HEK293 (cell line): ENCODE data around the gene RHOBTB3.

Experiments used
- GLI2 ChIP-seq: fragments of 450-650 bp; formaldehyde crosslinking; IDR thresholded peaks from 2 replicates; pipeline ENCODE4; 2017; ENCODE audit warnings: missing biosample characterization, missing genetic modification characterization, low read depth, borderline replicate concordance
- HIC1 ChIP-seq: fragments of 450-650 bp; formaldehyde crosslinking; IDR thresholded peaks from 2 replicates; pipeline ENCODE4 v1.5.1; 2016; ENCODE audit warnings: missing biosample characterization, missing genetic modification characterization
- KLF1 ChIP-seq: fragments of 450-650 bp; formaldehyde crosslinking; IDR thresholded peaks from 2 replicates; pipeline ENCODE4 v1.5.1; 2016; ENCODE audit warnings: missing biosample characterization, missing genetic modification characterization
- KLF10 ChIP-seq: fragments of 450-650 bp; IDR thresholded peaks from 2 replicates; pipeline ENCODE4 v1.5.1; 2018; ENCODE audit warnings: missing biosample characterization, mild to moderate bottlenecking, missing genetic modification characterization
- SP2 ChIP-seq: fragments of 450-650 bp; formaldehyde crosslinking; IDR thresholded peaks from 2 replicates; pipeline ENCODE4 v1.5.1; 2016; ENCODE audit warnings: missing biosample characterization, missing genetic modification characterization
- ZBTB20 ChIP-seq: fragments of 450-650 bp; formaldehyde crosslinking; IDR thresholded peaks from 2 replicates; pipeline ENCODE4 v1.5.1; 2016; ENCODE audit warnings: missing biosample characterization, missing genetic modification characterization
- ZBTB48 ChIP-seq: fragments of 450-650 bp; formaldehyde crosslinking; IDR thresholded peaks from 2 replicates; pipeline ENCODE4 v1.5.1; 2016; ENCODE audit warnings: missing biosample characterization, missing genetic modification characterization
- ZBTB7A ChIP-seq: fragments of 450-650 bp; formaldehyde crosslinking; IDR thresholded peaks from 2 replicates; pipeline ENCODE4 v1.5.1; 2016; ENCODE audit warnings: low read depth, missing biosample characterization, missing genetic modification characterization
- ZNF174 ChIP-seq: fragments of 450-650 bp; formaldehyde crosslinking; IDR thresholded peaks from 2 replicates; pipeline ENCODE4 v1.5.0; 2017; ENCODE audit warnings: missing biosample characterization, mild to moderate bottlenecking, missing genetic modification characterization
- ZNF18 ChIP-seq: fragments of 450-650 bp; formaldehyde crosslinking; IDR thresholded peaks from 2 replicates; pipeline ENCODE4 v1.5.1; 2016; ENCODE audit warnings: missing biosample characterization, missing genetic modification characterization
- ZNF202 ChIP-seq: fragments of 450-650 bp; formaldehyde crosslinking; IDR thresholded peaks from 2 replicates; pipeline ENCODE4 v1.5.1; 2016; ENCODE audit warnings: missing biosample characterization, missing genetic modification characterization, borderline replicate concordance
- ZNF223 ChIP-seq: fragments of 450-650 bp; formaldehyde crosslinking; IDR thresholded peaks from 2 replicates; pipeline ENCODE4 v1.5.1; 2016; ENCODE audit warnings: missing biosample characterization, missing genetic modification characterization
- ZNF274 ChIP-seq, 2 experiments: fragments of 200-500 bp in 1 of 2; fragments of 450-650 bp in 1 of 2; sonication (Bioruptor generic) in 1 of 2; formaldehyde crosslinking in 1 of 2; IDR thresholded peaks; 2 replicates each; pipeline versions ENCODE4 v1.5.1 to v1.6.1; 2014 to 2016; ENCODE audit warnings: borderline replicate concordance in 1 of 2, inconsistent platforms in 1 of 2, low read length in 1 of 2, missing biosample characterization in 1 of 2, missing genetic modification characterization in 1 of 2
- ZNF362 ChIP-seq: fragments of 450-650 bp; formaldehyde crosslinking; IDR thresholded peaks from 2 replicates; pipeline ENCODE4 v1.5.1; 2016; ENCODE audit warnings: missing biosample characterization, missing genetic modification characterization
- ZNF473 ChIP-seq: fragments of 450-650 bp; formaldehyde crosslinking; IDR thresholded peaks from 2 replicates; pipeline ENCODE4 v1.5.1; 2017; ENCODE audit warnings: missing biosample characterization, missing genetic modification characterization
- ZNF544 ChIP-seq: fragments of 450-650 bp; formaldehyde crosslinking; IDR thresholded peaks from 2 replicates; pipeline ENCODE4 v1.5.0; 2017; ENCODE audit warnings: missing biosample characterization, missing genetic modification characterization
- ZNF654 ChIP-seq: fragments of 450-650 bp; formaldehyde crosslinking; IDR thresholded peaks from 2 replicates; pipeline ENCODE4 v1.5.1; 2016; ENCODE audit warnings: low read depth, missing biosample characterization, missing genetic modification characterization
- ZNF707 ChIP-seq: fragments of 450-650 bp; formaldehyde crosslinking; IDR thresholded peaks from 2 replicates; pipeline ENCODE4 v1.5.1; 2016; ENCODE audit warnings: missing biosample characterization, missing genetic modification characterization
- ZNF776 ChIP-seq: fragments of 450-650 bp; formaldehyde crosslinking; IDR thresholded peaks from 2 replicates; pipeline ENCODE4 v1.5.0; 2017; ENCODE audit warnings: missing biosample characterization, missing genetic modification characterization, borderline replicate concordance
- ZNF785 ChIP-seq: fragments of 450-650 bp; formaldehyde crosslinking; IDR thresholded peaks from 2 replicates; pipeline ENCODE4 v1.5.1; 2016; ENCODE audit warnings: missing biosample characterization, missing genetic modification characterization
- ZNF843 ChIP-seq: fragments of 450-650 bp; formaldehyde crosslinking; IDR thresholded peaks from 2 replicates; pipeline ENCODE4 v1.5.1; 2016; ENCODE audit warnings: missing biosample characterization, missing genetic modification characterization
- ZSCAN30 ChIP-seq: fragments of 450-650 bp; IDR thresholded peaks from 2 replicates; pipeline ENCODE4 v1.5.1; 2018; ENCODE audit warnings: missing biosample characterization, mild to moderate bottlenecking, missing genetic modification characterization, moderate library complexity
- TF ChIP-seq, protein P1 (sequence below): IDR thresholded peaks from 2 replicates; pipeline ENCODE4 v1.6.1; 2011; ENCODE audit warnings: mild to moderate bottlenecking, low read depth, low read length, borderline replicate concordance
- TF ChIP-seq, protein P2 (sequence below): fragments of 450-650 bp; formaldehyde crosslinking; conservative IDR thresholded peaks from 2 replicates; pipeline ENCODE4 v1.5.1; 2016; ENCODE audit warnings: low read depth, missing biosample characterization, missing genetic modification characterization
- TF ChIP-seq, protein P3 (sequence below): fragments of 450-650 bp; formaldehyde crosslinking; IDR thresholded peaks from 2 replicates; pipeline ENCODE4 v1.5.1; 2016; ENCODE audit warnings: missing biosample characterization, missing genetic modification characterization

The RHOBTB3 gene

DNA sequence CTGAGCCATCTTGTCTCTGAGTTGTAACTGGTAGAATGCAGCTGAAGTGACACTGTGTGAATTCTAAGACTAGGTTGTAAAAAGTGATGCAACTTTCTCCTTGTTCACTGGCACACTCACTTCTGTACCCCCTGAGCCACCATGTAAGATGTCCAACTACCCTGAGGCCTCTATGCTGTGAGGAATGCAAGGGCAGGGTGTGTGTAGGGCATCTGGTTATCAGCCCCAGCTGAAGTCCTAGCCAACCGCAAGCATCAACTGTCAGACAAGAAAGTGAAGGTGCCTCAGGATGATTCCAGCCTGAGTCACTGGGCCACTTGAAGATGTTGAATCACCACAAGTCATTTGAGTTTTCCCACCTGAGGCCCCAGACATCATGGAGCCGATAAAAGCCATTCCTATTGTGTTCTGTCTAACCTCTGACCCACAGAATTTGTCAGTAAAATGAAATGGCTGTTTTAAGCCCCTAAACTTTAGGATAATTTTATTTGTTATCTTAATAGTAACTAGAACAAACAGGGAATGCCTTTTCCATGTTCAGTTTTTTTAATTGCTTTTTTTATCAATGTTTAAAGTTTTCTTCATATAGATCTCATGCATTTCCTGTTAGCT, 18.7 kb upstream of the RHOBTB3 start (continued):
- peak; percentile 92 for TF ChIP-seq ZNF362 (tag by site-specific recombination)
- TF ChIP-seq, protein P1, sequence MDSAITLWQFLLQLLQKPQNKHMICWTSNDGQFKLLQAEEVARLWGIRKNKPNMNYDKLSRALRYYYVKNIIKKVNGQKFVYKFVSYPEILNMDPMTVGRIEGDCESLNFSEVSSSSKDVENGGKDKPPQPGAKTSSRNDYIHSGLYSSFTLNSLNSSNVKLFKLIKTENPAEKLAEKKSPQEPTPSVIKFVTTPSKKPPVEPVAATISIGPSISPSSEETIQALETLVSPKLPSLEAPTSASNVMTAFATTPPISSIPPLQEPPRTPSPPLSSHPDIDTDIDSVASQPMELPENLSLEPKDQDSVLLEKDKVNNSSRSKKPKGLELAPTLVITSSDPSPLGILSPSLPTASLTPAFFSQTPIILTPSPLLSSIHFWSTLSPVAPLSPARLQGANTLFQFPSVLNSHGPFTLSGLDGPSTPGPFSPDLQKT = no peak
- TF ChIP-seq SP2 = no peak
- TF ChIP-seq KLF10 (tag by site-specific recombination) = peak; percentile 41; the same call in 1 of the 2 replicates
- no peak for TF ChIP-seq ZNF707 (tag by site-specific recombination)
- TF ChIP-seq, protein P2, sequence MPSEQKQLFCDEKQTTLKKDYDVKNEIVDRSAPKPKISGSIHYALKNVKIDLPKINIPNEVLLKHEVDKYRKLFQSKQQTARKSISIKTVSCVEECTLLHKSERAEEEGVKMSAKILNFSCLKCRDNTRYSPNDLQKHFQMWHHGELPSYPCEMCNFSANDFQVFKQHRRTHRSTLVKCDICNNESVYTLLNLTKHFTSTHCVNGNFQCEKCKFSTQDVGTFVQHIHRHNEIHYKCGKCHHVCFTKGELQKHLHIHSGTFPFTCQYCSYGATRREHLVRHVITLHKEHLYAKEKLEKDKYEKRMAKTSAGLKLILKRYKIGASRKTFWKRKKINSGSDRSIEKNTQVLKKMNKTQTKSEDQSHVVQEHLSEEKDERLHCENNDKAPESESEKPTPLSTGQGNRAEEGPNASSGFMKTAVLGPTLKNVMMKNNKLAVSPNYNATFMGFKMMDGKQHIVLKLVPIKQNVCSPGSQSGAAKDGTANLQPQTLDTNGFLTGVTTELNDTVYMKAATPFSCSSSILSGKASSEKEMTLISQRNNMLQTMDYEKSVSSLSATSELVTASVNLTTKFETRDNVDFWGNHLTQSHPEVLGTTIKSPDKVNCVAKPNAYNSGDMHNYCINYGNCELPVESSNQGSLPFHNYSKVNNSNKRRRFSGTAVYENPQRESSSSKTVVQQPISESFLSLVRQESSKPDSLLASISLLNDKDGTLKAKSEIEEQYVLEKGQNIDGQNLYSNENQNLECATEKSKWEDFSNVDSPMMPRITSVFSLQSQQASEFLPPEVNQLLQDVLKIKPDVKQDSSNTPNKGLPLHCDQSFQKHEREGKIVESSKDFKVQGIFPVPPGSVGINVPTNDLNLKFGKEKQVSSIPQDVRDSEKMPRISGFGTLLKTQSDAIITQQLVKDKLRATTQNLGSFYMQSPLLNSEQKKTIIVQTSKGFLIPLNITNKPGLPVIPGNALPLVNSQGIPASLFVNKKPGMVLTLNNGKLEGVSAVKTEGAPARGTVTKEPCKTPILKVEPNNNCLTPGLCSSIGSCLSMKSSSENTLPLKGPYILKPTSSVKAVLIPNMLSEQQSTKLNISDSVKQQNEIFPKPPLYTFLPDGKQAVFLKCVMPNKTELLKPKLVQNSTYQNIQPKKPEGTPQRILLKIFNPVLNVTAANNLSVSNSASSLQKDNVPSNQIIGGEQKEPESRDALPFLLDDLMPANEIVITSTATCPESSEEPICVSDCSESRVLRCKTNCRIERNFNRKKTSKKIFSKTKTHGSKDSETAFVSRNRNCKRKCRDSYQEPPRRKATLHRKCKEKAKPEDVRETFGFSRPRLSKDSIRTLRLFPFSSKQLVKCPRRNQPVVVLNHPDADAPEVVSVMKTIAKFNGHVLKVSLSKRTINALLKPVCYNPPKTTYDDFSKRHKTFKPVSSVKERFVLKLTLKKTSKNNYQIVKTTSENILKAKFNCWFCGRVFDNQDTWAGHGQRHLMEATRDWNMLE = peak; percentile 53
- TF ChIP-seq ZBTB20 (tag by site-specific recombination) = peak; percentile 92
- TF ChIP-seq ZNF202 (tag by site-specific recombination) = no peak
- TF ChIP-seq KLF1 = no peak
- TF ChIP-seq GLI2 (tag by site-specific recombination) = no peak
- no peak for TF ChIP-seq ZNF174 (tag by site-specific recombination)
- no peak for TF ChIP-seq ZNF776 (tag by site-specific recombination)
- no peak for TF ChIP-seq ZBTB7A (tag by site-specific recombination)
- no peak for TF ChIP-seq ZNF654 (tag by site-specific recombination)
- peak; percentile 56; the same call in 1 of the 2 replicates for TF ChIP-seq ZNF843 (tag by site-specific recombination)
- TF ChIP-seq ZSCAN30 (tag by site-specific recombination) = 0 out of 2 replicates have a peak, but pooled peaks have one; percentile 5
- no peak for TF ChIP-seq ZNF274 (IDR thresholded peaks at IDR 0.05; ENCODE audit: low read length)
- TF ChIP-seq ZNF274 (tag by site-specific recombination; IDR thresholded peaks at IDR 0.05; ENCODE audit: borderline replicate concordance) = no peak
- peak; percentile 94 for TF ChIP-seq HIC1 (tag by site-specific recombination)
- TF ChIP-seq ZNF544 (tag by site-specific recombination) = no peak
- TF ChIP-seq ZBTB48 (tag by site-specific recombination) = peak; percentile 78; the same call in 1 of the 2 replicates
- no peak for TF ChIP-seq ZNF18
- TF ChIP-seq ZNF223 = no peak
- TF ChIP-seq, protein P3, sequence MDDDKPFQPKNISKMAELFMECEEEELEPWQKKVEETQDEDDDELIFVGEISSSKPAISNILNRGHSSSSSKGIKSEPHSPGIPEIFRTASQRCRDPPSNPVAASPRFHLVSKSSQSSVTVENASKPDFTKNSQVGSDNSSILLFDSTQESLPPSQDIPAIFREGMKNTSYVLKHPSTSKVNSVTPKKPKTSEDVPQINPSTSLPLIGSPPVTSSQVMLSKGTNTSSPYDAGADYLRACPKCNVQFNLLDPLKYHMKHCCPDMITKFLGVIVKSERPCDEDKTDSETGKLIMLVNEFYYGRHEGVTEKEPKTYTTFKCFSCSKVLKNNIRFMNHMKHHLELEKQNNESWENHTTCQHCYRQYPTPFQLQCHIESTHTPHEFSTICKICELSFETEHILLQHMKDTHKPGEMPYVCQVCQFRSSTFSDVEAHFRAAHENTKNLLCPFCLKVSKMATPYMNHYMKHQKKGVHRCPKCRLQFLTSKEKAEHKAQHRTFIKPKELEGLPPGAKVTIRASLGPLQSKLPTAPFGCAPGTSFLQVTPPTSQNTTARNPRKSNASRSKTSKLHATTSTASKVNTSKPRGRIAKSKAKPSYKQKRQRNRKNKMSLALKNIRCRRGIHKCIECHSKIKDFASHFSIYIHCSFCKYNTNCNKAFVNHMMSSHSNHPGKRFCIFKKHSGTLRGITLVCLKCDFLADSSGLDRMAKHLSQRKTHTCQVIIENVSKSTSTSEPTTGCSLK (tag by site-specific recombination) = no peak
- TF ChIP-seq ZNF473 (tag by site-specific recombination) = no peak
- no peak for TF ChIP-seq ZNF785 (tag by site-specific recombination)
